HTERT RPE-1 (cell line): ENCODE data around the gene IL22RA1.

ENCODE experiments used
- in situ Hi-C: fragments of 300-500 bp; cut with MboI; formaldehyde crosslinking; loops from 4 replicates; pipeline ENCODE4 v1.14.3; 2020; ENCODE audit warnings: low sequenced_read_pairs

Gene IL22RA1

DNA sequence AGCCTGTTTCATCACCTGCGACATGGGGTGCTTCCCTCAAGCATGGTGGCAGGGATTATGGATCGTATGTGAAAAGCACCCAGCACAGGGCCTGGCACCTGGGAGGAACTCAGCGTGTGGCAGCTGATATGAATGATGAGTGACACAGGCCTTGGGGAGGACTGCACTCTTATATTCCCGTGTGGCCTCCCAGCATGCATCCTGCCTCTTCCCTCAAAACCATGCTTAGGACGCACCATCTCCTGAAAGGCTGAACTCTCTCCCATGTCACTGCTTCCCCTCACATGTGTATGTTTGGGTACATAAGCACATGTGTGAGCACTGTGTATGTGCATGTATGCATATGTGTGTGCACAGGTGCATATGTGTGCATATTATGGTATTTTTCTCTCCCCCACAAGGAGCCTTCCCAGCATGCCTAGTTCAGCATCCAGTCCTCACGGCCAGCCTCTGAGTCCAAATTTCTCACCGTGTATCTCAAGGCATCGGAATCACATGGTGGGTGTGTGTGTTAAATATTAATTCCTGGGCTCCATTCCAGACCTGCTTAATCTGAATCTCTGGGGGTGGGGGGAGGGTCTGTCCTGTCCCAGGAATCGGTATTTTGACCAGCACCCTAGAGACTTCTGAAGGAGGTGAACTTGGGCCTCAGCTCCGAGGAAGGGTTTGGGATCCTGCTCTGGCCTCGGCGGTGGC, 43.8 kb downstream of the IL22RA1 start:
- in situ Hi-C loops, result no loop called here

- in situ Hi-C loops, result no loop called here
Observed at GRCh38 chr1:24098102-24098501, 44.8 kb downstream of the IL22RA1 start.

- in situ Hi-C loops, result no loop called here
Observed at GRCh38 chr1:24097663-24098062, 45.3 kb downstream of the IL22RA1 start.

- in situ Hi-C loops, result no loop called here
Observed at GRCh38 chr1:24096739-24097103, 46.2 kb downstream of the IL22RA1 start.

- in situ Hi-C loops, result no loop called here
Observed at GRCh38 chr1:24096009-24096738, 46.8 kb downstream of the IL22RA1 start.

DNA sequence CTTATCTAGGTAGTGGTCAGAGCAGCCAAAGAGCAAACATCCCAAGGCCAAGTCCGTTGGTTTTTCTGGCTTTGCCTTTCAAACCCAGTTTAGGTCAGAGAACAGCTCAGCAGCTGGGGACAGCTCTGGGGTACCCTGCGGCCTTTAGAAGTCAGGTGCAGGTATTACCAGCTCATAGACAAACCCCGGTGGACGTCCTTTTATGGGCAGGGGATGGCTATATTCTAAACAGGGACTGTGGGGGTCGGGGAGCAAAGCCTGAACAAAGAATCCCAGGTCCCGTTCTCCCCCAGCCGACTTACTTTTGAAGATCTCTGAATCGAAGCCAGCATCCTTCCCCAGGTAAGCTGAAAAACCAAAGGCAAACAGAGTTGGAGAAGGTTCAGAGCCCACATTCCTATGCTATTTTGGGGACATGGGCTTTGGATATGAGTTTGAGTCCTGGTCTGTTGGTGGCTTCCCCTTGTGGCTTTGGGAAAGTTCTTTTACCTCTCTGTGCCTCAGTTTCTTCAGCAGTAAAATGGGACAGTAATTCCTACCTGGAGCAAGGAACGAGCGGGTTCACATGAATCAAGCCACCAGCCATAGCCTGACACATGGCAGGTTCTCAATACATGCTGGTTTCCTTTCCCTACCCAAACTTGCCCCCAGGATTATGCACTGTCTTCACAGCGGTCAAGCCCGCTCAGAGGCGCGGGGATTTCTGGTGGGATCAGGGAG, 47.6 kb downstream of the IL22RA1 start:
- in situ Hi-C loops, result no loop called here

DNA sequence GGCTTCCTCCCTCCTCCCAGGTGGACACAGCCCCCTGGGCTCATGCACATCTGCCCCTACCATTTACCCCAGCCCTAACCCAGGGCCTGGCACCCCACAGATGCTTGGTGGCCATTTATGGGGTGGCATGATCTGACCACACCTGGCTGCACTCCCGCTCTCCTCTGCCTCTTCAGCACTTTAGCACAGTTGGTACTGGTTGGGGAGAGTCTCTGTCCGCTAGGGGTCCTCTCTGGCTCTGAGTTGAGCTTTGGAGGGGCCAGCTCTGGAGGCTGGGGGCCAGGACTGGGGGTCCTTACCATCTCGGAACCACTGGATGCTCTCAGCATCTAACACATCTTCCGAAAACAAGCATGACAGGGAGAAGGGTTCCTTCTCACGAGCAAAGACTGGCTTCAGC, 48.4 kb downstream of the IL22RA1 start:
- in situ Hi-C loops, result no loop called here

DNA sequence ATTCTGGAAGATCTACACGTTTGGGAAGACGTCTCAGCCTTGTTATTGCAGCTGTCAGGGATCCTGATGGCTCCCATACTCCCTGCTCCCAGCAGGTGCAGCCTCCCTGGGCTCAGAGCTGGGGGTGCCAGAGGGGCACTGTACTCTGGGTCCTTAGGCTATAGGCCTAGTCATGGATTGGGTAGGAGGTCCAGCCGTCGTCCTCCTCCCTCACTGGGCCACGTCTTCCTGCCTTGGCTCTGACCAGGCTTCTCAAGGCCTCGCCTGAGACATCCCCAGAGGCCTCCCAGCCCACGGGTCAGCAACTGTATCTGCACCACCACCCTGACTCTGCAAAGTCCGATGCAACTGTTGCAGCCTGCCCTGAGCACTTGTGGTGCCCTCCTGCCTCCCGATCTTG, 49.2 kb downstream of the IL22RA1 start:
- in situ Hi-C loops, result no loop called here

DNA sequence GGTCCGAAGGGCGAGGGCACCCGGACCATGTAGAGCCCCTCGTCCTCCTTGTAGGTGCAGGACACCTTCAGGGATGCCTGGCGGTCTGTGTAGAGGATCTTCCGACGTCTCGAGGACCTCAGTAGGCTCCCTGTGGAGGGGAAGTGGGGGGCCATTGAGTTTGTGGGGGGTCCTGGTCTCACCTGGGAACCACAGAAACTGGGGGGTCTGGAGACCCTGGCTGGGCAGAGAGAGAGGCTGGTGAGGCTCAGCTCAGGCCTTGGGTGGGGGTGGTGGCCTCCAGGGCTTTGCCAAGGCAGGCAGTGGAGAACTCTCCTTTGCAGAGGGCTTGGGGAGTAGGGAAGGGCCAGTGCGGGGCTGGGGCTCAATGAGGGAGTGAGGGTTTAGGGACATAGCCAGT, 50.0 kb downstream of the IL22RA1 start:
- in situ Hi-C loops, result no loop called here

DNA sequence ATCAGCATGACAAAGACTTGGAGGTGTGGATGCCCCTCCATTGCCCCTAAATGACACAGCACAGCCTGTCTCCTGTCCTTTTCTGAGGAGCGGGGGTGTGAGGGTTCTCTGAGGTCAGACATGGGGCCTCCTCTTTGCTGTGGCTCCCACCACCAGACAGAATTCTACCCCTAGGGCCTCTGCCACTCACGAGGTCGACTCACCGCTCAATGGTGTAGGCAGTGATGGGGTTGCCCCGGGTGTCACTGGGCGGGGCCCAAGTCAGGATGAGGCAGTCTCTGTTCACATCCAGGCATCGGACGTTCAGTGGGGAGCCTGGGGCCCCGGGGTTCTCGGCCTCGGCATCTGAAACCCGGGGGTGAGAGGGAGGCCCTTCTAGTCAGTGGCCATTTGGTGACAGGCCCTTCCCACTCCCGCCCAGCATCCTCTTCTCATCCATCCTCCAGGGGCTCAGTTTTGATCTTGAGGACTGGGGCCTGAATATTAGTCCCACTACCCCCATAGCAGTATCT, 50.9 kb downstream of the IL22RA1 start:
- in situ Hi-C loops, result no loop called here

GRCh38 chr1:24090736-24091135, 52.2 kb downstream of the IL22RA1 start:
- in situ Hi-C loops, result no loop called here

DNA sequence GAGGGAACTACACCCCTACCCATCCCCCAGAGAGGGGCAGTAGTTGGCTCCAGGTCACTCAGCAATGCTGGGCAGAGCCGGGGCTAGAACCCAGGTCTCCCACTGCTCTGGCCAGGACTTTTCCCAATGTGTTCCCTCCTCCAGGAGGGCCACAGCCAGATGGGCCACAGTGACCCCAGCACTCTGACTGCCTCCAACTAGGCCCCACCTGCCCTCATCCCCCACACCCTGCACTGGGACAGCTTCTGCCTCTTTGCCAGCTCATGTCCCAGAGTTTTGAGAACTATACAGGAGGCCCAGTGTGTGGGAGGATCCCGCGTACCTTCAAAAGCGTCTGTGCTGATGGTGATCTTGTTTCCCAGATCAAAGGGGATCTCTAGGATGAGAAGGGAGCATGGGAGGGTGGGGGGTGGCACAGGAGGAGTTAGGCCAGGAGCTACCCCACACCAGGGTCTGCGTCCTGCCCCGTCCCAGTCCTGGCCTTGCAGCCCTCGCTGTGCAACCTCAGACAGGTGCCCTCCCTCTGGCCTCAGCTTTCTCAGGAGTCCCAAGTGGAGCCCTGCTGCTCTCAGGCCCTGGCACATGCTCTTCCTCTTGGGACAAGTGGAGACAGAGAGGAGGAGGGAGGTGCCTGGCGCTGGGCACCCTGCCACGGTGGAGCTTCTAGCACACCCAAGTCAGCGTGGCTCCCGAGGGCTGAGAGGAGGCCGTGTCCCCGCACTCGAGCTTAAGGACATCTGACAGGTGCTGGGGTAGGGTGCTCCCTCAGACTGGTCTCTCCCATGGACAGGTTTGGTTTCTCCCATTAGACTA, 53.0 kb downstream of the IL22RA1 start:
- in situ Hi-C loops, result no loop called here

DNA sequence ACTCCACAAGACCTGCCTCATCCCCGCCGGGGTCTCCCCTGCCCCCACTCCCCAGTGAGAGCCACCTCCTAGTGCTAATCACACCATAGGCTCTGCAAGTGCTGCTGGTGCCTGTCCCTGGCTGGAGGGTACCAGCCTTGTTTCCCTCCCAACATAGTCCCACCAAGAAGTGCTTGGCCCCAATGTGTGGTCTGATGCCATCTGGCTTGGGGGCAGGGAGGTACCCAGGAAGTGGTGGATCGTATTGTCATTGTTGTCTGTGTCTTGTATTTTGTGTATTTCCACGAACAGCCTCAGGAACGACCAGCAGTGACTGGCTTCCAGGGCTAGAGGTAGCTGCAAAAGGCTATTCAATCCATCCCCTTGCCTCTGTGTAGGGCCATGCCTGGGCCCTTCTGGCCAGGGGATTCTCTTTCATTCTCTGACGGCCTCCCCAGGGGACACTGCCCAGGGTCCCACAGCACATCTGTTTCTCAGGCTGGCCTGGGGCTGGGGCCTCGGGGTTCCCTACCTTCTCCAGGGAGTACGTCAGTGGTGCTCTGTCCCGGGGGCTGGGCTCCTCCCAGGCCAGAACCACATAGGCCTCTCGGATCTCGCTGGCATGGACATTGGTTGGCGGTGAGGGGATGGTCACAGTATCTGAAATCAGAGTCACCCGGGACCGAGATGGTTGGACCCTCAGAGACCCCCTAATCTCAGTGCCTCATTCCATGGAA, 53.8 kb downstream of the IL22RA1 start:
- in situ Hi-C loops, result no loop called here

- in situ Hi-C loops, result no loop called here
Observed at GRCh38 chr1:24086466-24086865, 56.5 kb downstream of the IL22RA1 start.

DNA sequence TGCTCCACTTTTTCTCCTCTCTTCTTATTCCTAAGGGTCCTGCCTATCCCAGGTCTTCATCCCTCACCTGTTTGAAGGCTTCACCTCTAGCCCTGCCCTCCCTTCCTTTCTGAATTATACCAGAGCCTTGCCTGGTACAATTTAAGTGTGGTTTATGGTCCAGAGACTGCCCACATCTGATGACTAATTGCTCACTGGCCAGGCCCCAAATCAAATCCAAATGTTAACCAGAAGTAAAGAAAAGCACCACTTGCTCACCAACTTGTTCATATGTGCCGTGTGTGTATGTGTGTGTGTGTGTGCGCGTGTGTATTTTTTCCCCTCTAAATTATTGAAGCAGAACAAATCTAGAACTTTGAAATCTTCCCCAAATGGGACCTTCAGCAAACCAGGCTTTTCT, 57.4 kb downstream of the IL22RA1 start:
- in situ Hi-C loops, result no loop called here

GRCh38 chr1:24085007-24085406, 57.9 kb downstream of the IL22RA1 start:
- in situ Hi-C loops, result no loop called here

GRCh38 chr1:24084050-24084449, 58.9 kb downstream of the IL22RA1 start:
- in situ Hi-C loops, result no loop called here

GRCh38 chr1:24082372-24082771, 60.6 kb downstream of the IL22RA1 start:
- in situ Hi-C loops, result no loop called here

DNA sequence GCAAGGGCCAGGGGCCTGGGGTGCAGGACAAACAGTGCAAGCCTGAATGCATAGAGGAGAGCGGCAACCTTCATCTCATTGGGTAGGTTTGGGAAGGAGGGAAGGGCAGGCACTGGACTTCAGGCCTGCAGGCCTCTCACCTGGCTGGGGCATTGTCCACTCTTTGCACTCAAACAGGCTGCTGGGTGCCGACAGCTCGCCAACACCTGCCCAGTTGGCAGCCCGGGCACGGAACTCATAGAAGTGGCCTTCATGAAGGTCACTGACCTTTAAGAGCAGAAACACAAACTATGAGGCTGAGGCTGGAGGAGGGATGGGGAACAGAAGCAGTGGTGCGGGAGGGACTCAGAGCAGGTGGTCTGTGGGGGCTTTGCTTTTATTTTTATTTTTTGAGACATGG, 61.8 kb downstream of the IL22RA1 start:
- in situ Hi-C loops, result no loop called here

GRCh38 chr1:24080131-24080530, 62.8 kb downstream of the IL22RA1 start:
- in situ Hi-C loops, result no loop called here
